IMR-90 (cell line): ENCODE data around the gene SMCHD1. TPM values are rescaled to one million over a fixed set of nuclear protein-coding genes. Genes with fewer than 3 reads are reported as not detected.

ENCODE experiments used
- ATAC-seq: fragments of 200-7000 bp; cut with Tn5 transposase; 2 replicates; pipeline ENCODE4 v1.9.1; 2020; ENCODE audit warnings: low read depth, mild to moderate bottlenecking, moderate library complexity
- BruUV-seq: library from RNA; stranded (reverse); fragments of 400-500 nt; replicated peaks from 2 replicates; lab custom pipeline; 2021; lab: Mats Ljungman, UMichigan
- CTCF ChIA-PET: fragments of 300-600 bp; formaldehyde crosslinking; extraction: SDS; loops from one replicate; lab custom pipeline; 2021; ENCODE audit warnings: antibody characterized with exemption; lab: Yijun Ruan, JAX
- POLR2A ChIA-PET: fragments of 300-600 bp; sonication (Branson Sonifier 250); formaldehyde crosslinking; loops from one replicate; lab custom pipeline; 2022; ENCODE audit warnings: antibody characterized with exemption; ENCODE audit not compliant: unreplicated experiment; lab: Charles Lee
- DNase-seq: peaks from one replicate; pipeline ENCODE4 v3.0.0; 2013
- H2AFZ ChIP-seq: replicated peaks from 2 replicates; pipeline ENCODE3; 2013; ENCODE audit warnings: low read length, mild to moderate bottlenecking; ENCODE audit not compliant: poor library complexity
- H2AK5ac ChIP-seq: 2 replicates; pipeline ENCODE4 v1.6.1; 2013; ENCODE audit warnings: low read depth, low read length, inconsistent platforms
- H2AK9ac ChIP-seq: replicated peaks from 2 replicates; pipeline ENCODE3; 2013; ENCODE audit warnings: mild to moderate bottlenecking, low read depth, low read length, moderate library complexity; ENCODE audit not compliant: poor library complexity
- H2BK120ac ChIP-seq: 2 replicates; pipeline ENCODE4 v1.6.1; 2013; ENCODE audit warnings: low read depth, low read length, inconsistent platforms
- H2BK15ac ChIP-seq: 3 replicates; pipeline ENCODE4 v1.6.1; 2013; ENCODE audit warnings: low read depth, low read length, inconsistent platforms
- H2BK20ac ChIP-seq: 2 replicates; pipeline ENCODE4 v1.6.1; 2013; ENCODE audit warnings: low read depth, mild to moderate bottlenecking, inconsistent platforms, low read length, moderate library complexity
- H2BK5ac ChIP-seq: 2 replicates; pipeline ENCODE4 v1.6.1; 2013; ENCODE audit warnings: mild to moderate bottlenecking, low read depth, low read length, inconsistent platforms; ENCODE audit not compliant: poor library complexity, severe bottlenecking
- H3K14ac ChIP-seq: replicated peaks from 2 replicates; pipeline ENCODE4 v1.6.1; 2013; ENCODE audit warnings: low read depth, low read length, inconsistent platforms
- H3K18ac ChIP-seq: 2 replicates; pipeline ENCODE4 v1.6.1; 2013; ENCODE audit warnings: low read depth, low read length, control low read depth
- H3K23ac ChIP-seq: 2 replicates; pipeline ENCODE4 v1.6.1; 2013; ENCODE audit warnings: low read depth, low read length, inconsistent platforms
- H3K27ac ChIP-seq: 2 replicates; pipeline ENCODE4 v1.5.1; 2013; ENCODE audit warnings: mild to moderate bottlenecking, control low read depth, low read length; ENCODE audit not compliant: insufficient read depth
- H3K27me3 ChIP-seq: 2 replicates; pipeline ENCODE4 v1.6.1; 2013; ENCODE audit warnings: low read length; ENCODE audit not compliant: control insufficient read depth, insufficient read depth
- H3K36me3 ChIP-seq: 2 replicates; pipeline ENCODE4 v1.6.1; 2013; ENCODE audit warnings: low read length, mixed read lengths; ENCODE audit not compliant: control insufficient read depth, insufficient read depth
- H3K4ac ChIP-seq: 2 replicates; pipeline ENCODE4 v1.6.1; 2013; ENCODE audit warnings: low read depth, low read length, inconsistent platforms
- H3K4me1 ChIP-seq: 2 replicates; pipeline ENCODE4 v1.6.1; 2013; ENCODE audit warnings: low read length, mixed read lengths; ENCODE audit not compliant: control insufficient read depth, insufficient read depth
- H3K4me2 ChIP-seq: 2 replicates; pipeline ENCODE4 v1.6.1; 2013; ENCODE audit warnings: low read depth, mild to moderate bottlenecking, control low read depth, low read length, moderate library complexity
- H3K4me3 ChIP-seq: 2 replicates; pipeline ENCODE4 v1.5.1; 2013; ENCODE audit warnings: low read depth, mild to moderate bottlenecking, control low read depth, low read length, moderate library complexity; ENCODE audit not compliant: insufficient read depth
- H3K56ac ChIP-seq: 2 replicates; pipeline ENCODE4 v1.6.1; 2013; ENCODE audit warnings: low read length, inconsistent platforms; ENCODE audit not compliant: insufficient read depth; ENCODE audit errors: extremely low read depth
- H3K79me1 ChIP-seq, 2 experiments: 2 replicates each; pipeline ENCODE4 v1.6.1; 2013; ENCODE audit warnings: low read length in 2 of 2, inconsistent platforms in 1 of 2, low read depth in 1 of 2
- H3K9ac ChIP-seq: 2 replicates; pipeline ENCODE4 v1.6.1; 2013; ENCODE audit warnings: low read depth, low read length, control low read depth
- H3K9me1 ChIP-seq: 2 replicates; pipeline ENCODE4 v1.6.1; 2013; ENCODE audit warnings: low read length, inconsistent platforms; ENCODE audit not compliant: insufficient read depth
- H3K9me3 ChIP-seq: 2 replicates; pipeline ENCODE4 v1.6.1; 2013; ENCODE audit warnings: low read length; ENCODE audit not compliant: control insufficient read depth, insufficient read depth
- H4K20me1 ChIP-seq: 2 replicates; pipeline ENCODE4 v1.6.1; 2013; ENCODE audit warnings: low read length, inconsistent platforms; ENCODE audit not compliant: insufficient read depth
- H4K5ac ChIP-seq: 2 replicates; pipeline ENCODE4 v1.6.1; 2013; ENCODE audit warnings: mild to moderate bottlenecking, low read depth, low read length, control low read depth
- H4K8ac ChIP-seq, 2 experiments: 2 replicates each; pipeline ENCODE4 v1.6.1; 2013; ENCODE audit warnings: low read depth in 2 of 2, low read length in 2 of 2, control low read depth in 1 of 2, inconsistent platforms in 1 of 2
- H4K91ac ChIP-seq: 2 replicates; pipeline ENCODE4 v1.6.1; 2013; ENCODE audit warnings: low read depth, low read length, inconsistent platforms; ENCODE audit not compliant: insufficient read depth
- BHLHE40 ChIP-seq: fragments of 150-350 bp; IDR thresholded peaks from 2 replicates; pipeline ENCODE4 v1.6.1; 2016; ENCODE audit warnings: mild to moderate bottlenecking, low read depth, low read length
- CEBPB ChIP-seq: IDR thresholded peaks from 2 replicates; pipeline ENCODE4 v1.6.1; 2012; ENCODE audit warnings: low read depth, low read length, improper control_type of control experiment
- CHD1 ChIP-seq: IDR thresholded peaks from 2 replicates; pipeline ENCODE4 v1.6.1; 2012; ENCODE audit warnings: low read depth, low read length, improper control_type of control experiment
- CTCF ChIP-seq: conservative IDR thresholded peaks from 2 replicates; pipeline ENCODE4 v1.5.1; 2012; ENCODE audit warnings: mild to moderate bottlenecking, low read depth, low read length, improper control_type of control experiment
- FOS ChIP-seq: fragments of 150-350 bp; IDR thresholded peaks from 2 replicates; pipeline ENCODE4 v1.6.1; 2016; ENCODE audit warnings: low read depth, low read length
- MAFK ChIP-seq: IDR thresholded peaks from 2 replicates; pipeline ENCODE4 v1.6.1; 2012; ENCODE audit warnings: low read depth, low read length, improper control_type of control experiment
- MAZ ChIP-seq: IDR thresholded peaks from 2 replicates; pipeline ENCODE4 v1.6.1; 2012; ENCODE audit warnings: low read depth, mild to moderate bottlenecking, low read length, improper control_type of control experiment, moderate library complexity, borderline replicate concordance
- MXI1 ChIP-seq: IDR thresholded peaks from 2 replicates; pipeline ENCODE4 v1.6.1; 2012; ENCODE audit warnings: low read depth, mild to moderate bottlenecking, low read length, moderate library complexity, borderline replicate concordance
- NFE2L2 ChIP-seq: fragments of 150-350 bp; IDR thresholded peaks from 2 replicates; pipeline ENCODE4 v1.6.1; 2016; ENCODE audit warnings: low read depth, mild to moderate bottlenecking, low read length
- POLR2A ChIP-seq: IDR thresholded peaks from 2 replicates; pipeline ENCODE4 v1.6.1; 2012; ENCODE audit warnings: mild to moderate bottlenecking, low read depth, low read length
- RAD21 ChIP-seq: IDR thresholded peaks from 2 replicates; pipeline ENCODE4 v1.6.1; 2012; ENCODE audit warnings: low read length, improper control_type of control experiment
- RCOR1 ChIP-seq: IDR thresholded peaks from 2 replicates; pipeline ENCODE4 v1.6.1; 2012; ENCODE audit warnings: mild to moderate bottlenecking, low read length, improper control_type of control experiment; ENCODE audit not compliant: insufficient replicate concordance
- RFX5 ChIP-seq: IDR thresholded peaks from 2 replicates; pipeline ENCODE4 v1.8.0; 2012; ENCODE audit warnings: low read depth, mild to moderate bottlenecking, low read length, moderate library complexity
- SMC3 ChIP-seq: fragments of 150-350 bp; IDR thresholded peaks from 2 replicates; pipeline ENCODE4 v1.6.1; 2016; ENCODE audit warnings: low read depth, mild to moderate bottlenecking, antibody characterized with exemption, low read length, moderate library complexity
- WGBS, 2 experiments: methylation state at CpG; one replicate each; pipeline versions ENCODE4 v1.1.5 to v1.1.7; 2013; ENCODE audit warnings: missing lambda C conversion rate in 2 of 2; ENCODE audit not compliant: insufficient read length in 1 of 2; ENCODE audit errors: extremely low coverage in 2 of 2; 5-methylcytosine and 5-hydroxymethylcytosine counted together
- dilution Hi-C: fragments of 300-500 bp; cut with HindIII; formaldehyde crosslinking; loops from one replicate; pipeline ENCODE4 v1.14.3; 2018; ENCODE audit warnings: low sequenced_read_pairs; ENCODE audit not compliant: unreplicated experiment
- in situ Hi-C: fragments of 300-500 bp; cut with MboI; formaldehyde crosslinking; loops from 3 replicates; pipeline ENCODE4 v1.14.3; 2019; ENCODE audit warnings: low sequenced_read_pairs, inconsistent platforms, mixed read lengths
- intact Hi-C: fragments of 100-400 bp; cut with micrococcal nuclease; formaldehyde crosslinking; loops from 2 replicates; pipeline ENCODE4 v1.10.0; 2022
- polyA plus RNA-seq, 3 experiments: library from polyadenylated mRNA; depleted of rRNA; stranded (reverse); fragments of >200 nt; gene quantifications; 2 replicates each; pipeline ENCODE4 v1.2.3, GENCODE V29; 2012; ENCODE audit warnings: low replicate concordance in 1 of 3
- total RNA-seq: library from RNA; depleted of rRNA; stranded (reverse); fragments of >200 nt; gene quantifications from 2 replicates; pipeline ENCODE4 v1.2.3, GENCODE V29; 2012
- TF ChIP-seq, protein P1 (sequence below): fragments of 150-350 bp; IDR thresholded peaks from 2 replicates; pipeline ENCODE4 v1.6.1; 2016; ENCODE audit warnings: low read depth, mild to moderate bottlenecking, low read length, moderate library complexity, borderline replicate concordance
- TF ChIP-seq, protein P2 (sequence below): fragments of 150-350 bp; IDR thresholded peaks from 2 replicates; pipeline ENCODE4 v1.6.1; 2017; ENCODE audit warnings: mild to moderate bottlenecking, antibody characterized with exemption, low read length, low read depth

Gene SMCHD1
- total and polyA plus RNA-seq, 2 of the 4 experiments (the other 2 are of a cell fraction): 14.8 to 47.3 TPM

DNA sequence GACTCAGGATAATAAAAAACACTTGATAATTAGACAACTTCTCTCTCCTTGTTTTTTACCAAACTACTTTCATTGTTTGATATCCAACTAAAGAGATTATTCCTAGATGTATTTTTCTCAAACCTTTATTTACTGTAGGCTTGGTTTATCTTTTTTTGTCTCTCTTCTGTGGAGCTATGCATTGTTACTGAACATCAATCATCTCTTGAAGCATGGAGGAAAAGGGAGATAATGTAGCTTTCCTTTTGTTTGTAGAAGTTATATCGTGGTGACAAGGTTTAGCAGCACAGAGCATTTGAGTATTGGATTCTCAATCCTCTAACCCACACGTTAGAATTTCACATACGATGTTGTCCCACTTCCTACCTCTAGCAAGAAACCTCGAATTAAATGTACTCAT lies 41.7 kb downstream of the SMCHD1 start:
- TF ChIP-seq, protein P1, sequence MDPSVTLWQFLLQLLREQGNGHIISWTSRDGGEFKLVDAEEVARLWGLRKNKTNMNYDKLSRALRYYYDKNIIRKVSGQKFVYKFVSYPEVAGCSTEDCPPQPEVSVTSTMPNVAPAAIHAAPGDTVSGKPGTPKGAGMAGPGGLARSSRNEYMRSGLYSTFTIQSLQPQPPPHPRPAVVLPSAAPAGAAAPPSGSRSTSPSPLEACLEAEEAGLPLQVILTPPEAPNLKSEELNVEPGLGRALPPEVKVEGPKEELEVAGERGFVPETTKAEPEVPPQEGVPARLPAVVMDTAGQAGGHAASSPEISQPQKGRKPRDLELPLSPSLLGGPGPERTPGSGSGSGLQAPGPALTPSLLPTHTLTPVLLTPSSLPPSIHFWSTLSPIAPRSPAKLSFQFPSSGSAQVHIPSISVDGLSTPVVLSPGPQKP: no peak
- TF ChIP-seq MAZ (no peak), POLR2A (no peak), MXI1 (no peak), RCOR1 (no peak), SMC3 (no peak), BHLHE40 (no peak), RAD21 (no peak), CTCF (no peak), CEBPB (no peak), CHD1 (no peak), FOS (no peak), RFX5 (no peak), NFE2L2 (no peak), MAFK (no peak)
- TF ChIP-seq, protein P2, sequence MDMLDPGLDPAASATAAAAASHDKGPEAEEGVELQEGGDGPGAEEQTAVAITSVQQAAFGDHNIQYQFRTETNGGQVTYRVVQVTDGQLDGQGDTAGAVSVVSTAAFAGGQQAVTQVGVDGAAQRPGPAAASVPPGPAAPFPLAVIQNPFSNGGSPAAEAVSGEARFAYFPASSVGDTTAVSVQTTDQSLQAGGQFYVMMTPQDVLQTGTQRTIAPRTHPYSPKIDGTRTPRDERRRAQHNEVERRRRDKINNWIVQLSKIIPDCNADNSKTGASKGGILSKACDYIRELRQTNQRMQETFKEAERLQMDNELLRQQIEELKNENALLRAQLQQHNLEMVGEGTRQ: no peak
- Histone ChIP-seq H3K9ac (no peak overlapping the region), H2AK9ac (no peak overlapping the region), H3K4ac (no peak overlapping the region), H3K14ac (no peak overlapping the region), H3K18ac (no peak overlapping the region), H3K23ac (no peak overlapping the region), H4K8ac (no peak overlapping the region), H3K9me3 (no peaks in the 10 kb centered on the region), H3K4me2 (no peak overlapping the region), H4K91ac (no peak overlapping the region), H2BK120ac (no peak overlapping the region), H2BK20ac (no peak overlapping the region), H3K56ac (no peak overlapping the region), H2BK15ac (no peak overlapping the region), H3K27me3 (no peaks in the 10 kb centered on the region), H2AK5ac (no peak overlapping the region), H4K5ac (no peak overlapping the region), H3K36me3 (peaks cover 31% of the 10 kb centered on the region), H3K4me3 (no peak overlapping the region), H3K79me1 (peaks cover 14 to 34% of the 10 kb centered on the region in 2 experiments), H2AFZ (no peak overlapping the region), H3K27ac (no peak overlapping the region), H2BK5ac (no peak overlapping the region), H3K4me1 (no peaks in the 10 kb centered on the region), H3K9me1 (peaks cover 3% of the 10 kb centered on the region; the same call in 1 of the 2 replicates), H4K20me1 (no peaks in the 10 kb centered on the region)
- DNase-seq (no peak), ATAC-seq (no peak)
- BruUV-seq: no TSS peak
- ChIA-PET POLR2A (no interaction called here), CTCF (no interaction called here)
- dilution Hi-C loops (no loop called here), intact Hi-C loops (no loop called here), in situ Hi-C loops (no loop called here)
- no CpG with 5 or more reads among the region's 4 CpGs for WGBS, 2 experiments
